DMS153 (cell line): ENCODE results near the gene EFNB1.

ENCODE experiments used
- DNase-seq: peaks from one replicate; lab custom pipeline; 2025; lab: John Stamatoyannopoulos, UW

Gene EFNB1

DNA sequence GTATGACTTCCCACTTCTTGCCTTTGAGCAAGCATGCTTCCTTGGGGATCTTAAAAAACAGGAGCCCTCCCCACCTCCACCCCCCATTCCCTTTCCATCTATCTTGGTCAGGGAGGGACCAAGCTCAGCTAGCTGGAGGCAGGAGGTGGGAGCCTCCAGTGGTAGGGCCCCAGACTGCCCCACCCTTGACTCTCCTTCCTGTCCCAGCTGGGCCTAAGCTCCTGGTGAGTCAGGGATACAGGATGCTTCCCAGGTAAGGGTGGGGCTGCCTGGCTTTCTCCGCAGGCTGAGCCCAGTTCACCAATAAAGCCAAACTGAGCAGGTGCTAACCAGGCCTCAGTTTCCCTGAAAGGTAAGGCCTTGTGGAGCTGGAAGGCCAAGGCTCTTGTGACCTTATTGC is 15.2 kb downstream of the EFNB1 start:
- DNase-seq: no peak

DNA sequence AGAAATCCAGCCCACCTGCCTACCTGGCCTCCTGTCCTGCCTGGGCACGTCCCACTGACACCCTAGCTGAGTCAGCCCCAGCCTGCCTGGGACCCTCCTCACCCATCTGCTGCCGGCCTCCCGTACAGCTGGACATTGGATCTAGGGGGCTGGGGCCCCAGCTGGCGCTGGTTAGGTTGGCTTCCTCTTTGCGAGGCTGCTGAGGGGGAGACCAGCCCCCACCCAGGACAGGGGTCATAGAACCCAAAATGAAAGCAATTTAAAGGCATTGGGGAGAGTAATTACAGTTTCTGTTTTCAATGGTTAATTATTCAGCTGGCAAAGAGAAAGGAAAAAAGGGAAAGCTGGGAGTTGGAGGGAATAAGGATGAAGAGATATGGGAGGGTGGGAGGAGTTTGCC is 15.8 kb downstream of the EFNB1 start:
- no peak for DNase-seq

DNA sequence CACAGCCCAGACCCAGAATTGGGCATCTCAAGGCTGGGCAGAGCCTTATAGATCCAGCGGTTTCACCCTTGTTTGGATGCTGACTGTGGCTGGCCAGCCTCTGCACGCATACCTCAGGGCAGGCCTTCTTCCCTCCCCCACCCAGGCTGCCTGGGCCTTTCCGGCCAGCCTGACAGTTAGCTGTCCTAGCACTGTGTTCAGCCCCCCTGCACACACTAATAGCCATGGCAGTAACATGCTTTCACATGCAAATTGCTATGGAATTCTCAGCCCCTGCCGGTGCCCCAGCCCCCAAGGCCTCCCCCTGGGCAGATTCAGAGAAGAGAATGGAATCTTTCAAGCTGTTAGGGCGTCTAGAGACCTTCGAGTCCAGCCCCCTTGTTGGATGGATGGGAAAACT is 17.7 kb downstream of the EFNB1 start:
- no peak for DNase-seq

DNA sequence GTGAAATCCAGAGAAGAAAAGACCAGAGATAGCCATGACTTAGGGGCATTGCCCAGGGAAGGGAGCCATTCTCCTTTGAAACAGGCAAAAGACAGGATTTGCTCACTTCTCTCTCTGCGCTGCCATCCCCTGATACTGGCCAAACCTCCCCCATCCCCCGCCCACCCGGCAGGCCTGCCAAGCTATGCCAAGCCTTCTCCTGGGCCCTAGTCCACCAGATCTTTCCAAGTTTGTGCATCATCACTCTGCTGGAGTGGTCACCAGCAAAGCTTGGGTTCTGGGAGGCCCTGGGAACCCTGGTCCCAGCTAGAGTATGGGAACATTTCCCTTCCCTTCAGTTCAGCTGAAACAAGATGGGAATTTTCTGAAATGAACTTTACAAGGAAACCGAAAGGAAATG is 18.4 kb downstream of the EFNB1 start:
- DNase-seq: no peak

DNA sequence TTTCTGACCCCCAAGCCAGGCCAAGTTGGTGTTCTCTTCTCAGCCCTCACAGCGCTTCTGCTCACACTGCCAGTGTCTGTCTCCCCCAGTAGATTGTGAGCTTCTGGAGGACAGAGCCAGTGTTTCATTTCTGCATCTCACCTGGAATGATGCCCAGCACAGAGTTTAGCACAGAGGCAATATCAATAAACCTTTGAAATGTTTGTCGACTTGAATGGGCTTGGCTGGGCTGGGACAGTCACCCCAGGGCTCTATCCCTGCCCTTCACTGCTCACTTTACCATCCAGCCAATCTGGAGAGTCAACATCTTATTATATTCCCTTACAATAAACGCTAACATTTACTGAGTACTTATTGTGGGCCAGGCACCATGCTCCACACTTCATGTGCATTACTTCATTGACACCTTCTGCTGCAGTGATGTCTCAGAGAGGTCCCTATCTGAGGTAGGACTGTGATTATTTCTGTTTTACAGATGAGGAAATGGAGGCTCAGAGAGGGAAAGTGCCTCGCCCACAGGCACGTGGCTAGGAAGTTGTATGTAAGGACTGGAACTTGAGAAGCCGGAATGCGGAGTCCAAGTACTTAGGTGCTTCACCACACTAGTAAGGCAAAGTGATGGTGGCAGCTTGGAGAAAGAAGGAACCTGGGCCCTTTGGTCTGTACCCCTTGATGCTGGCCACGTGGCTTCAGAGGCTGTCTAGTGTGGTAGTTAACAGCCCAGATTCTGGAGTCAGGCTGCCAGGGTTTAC is 19.5 kb downstream of the EFNB1 start:
- no peak for DNase-seq

DNA sequence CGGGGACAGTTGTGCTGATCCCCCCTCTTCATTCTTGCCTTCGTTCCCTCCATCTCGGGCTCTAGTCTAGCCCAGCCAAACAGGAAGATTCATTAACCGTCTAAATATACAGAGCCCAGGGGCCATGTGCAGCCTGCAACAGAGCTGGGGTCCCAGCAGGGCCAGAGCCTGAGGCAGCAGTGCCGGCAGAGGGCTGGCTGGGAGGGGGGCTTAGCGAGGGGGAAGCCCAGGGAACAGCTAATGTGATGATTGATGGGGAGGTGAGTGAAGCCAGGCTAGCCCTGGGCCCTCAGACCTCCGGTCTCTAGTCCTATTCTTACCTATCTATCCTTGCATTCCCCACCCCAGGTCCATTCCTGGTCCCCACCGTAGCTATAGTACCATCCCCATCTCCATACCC is 22.3 kb downstream of the EFNB1 start:
- no peak for DNase-seq

DNA sequence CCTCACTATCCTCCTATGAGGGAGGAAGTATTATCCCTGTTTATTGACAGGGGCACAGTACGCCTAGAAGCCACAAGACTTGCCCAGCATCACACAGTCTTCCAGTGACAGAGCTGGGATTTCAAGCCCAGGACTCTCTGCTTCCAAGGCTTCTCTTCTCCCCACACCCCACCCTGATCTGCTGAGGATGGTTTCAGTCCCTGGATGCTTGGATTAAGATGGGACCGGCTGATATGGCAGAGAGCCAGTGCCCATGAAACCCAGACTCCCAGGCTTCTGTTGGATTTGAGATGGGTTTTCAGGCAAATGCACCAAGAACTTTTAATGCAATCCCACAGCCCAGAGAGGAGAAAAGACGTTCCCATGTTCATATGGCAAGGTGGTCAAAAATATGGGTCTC is 23.2 kb downstream of the EFNB1 start:
- no peak for DNase-seq

DNA sequence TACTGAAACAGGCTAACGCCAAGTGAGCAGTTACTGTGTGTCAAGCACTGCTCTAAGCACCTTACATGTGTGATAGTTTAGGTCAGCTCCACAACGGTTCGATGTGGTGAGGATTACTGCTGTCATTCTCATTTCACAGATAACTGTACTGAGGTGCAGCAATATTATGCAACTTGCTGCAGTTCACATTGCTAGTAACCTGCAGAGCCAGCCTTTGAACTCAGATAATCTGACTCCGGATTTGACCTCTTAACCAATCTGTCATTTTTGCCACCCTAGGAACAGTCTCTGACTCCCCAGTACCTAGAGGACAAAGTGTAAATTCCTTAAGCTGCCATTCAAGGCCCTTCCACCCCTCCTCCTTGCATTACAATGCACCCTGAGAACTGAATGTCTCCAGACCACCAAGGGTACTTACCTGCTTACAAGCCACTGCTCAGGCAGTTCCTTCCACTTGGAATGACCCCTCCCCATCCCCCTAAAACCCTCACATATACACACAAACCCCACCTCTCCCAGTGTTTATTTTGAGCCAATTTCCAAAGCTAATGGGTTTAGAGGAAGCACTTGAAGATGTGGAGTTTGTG is 24.9 kb downstream of the EFNB1 start:
- DNase-seq: no peak

DNA sequence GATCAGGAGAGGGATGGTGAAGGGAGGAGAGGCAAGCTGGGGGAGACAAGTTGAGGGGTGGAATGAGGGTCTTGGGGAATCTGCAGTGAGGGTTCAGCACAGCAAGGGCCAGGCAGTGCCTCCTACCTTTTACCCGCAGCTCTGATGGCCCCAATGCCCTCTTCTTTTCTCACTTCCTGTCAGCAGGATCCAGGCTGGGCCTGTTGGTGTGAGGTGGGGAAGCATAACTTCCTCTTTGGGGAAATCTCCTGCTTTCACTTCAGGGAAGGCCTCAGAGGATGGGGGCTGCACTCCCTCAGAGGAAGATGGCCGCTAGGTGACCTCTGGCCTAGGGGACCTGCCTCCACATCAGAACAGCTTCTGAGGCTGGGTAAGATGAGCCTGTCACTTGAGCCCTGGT is 36.5 kb downstream of the EFNB1 start:
- no peak for DNase-seq

DNA sequence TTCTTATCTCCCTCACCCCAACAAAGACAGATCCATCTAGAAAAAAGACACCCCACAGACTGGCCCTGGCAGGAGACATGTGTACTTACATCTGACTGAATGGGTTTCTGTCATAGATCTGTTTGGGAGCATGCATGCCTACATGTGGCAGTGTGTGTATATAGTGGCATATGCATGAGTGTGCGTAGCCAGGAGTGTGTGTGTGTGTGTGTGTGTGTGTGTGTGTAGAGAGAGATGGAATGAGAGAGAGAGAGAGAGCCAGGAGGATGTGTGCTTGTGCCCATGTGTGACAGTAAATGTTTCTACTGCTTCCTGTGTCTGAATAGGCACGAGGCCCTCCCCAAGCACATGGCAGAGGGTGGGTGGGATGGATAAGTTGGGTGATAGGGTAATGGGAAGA is 37.1 kb downstream of the EFNB1 start:
- DNase-seq: no peak

DNA sequence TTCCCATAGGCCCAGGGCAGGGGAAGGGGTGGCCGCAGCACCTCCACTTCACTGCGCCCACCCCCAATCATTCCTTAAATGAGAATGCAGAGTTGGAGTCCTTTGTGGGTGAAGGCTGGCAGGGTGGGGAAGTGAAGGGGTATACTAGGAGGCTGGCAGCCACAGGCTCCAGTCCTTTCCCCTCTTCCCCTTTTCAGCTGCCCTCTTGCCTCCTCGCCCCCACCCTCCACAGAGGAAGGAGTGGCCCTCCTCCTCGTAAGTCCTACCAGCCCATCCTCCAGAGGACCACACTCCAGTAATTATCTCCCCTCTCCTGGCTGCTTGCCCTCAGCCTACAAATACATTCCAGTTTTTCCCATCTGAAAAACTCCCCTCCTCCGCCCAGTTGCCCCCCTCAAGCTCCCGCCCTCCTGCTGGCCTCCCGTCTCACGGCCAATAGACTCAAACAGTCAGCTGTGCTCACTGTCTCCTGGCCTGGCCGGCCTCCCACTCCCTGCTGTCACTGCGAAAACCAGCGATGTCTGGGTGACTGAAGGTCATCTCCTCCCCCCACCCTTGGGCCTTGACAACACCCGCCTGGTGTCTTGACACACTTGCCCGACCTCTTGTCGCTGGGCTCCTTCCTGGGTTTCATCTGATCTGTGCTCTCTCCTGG is 38.8 kb downstream of the EFNB1 start:
- no peak for DNase-seq

DNA sequence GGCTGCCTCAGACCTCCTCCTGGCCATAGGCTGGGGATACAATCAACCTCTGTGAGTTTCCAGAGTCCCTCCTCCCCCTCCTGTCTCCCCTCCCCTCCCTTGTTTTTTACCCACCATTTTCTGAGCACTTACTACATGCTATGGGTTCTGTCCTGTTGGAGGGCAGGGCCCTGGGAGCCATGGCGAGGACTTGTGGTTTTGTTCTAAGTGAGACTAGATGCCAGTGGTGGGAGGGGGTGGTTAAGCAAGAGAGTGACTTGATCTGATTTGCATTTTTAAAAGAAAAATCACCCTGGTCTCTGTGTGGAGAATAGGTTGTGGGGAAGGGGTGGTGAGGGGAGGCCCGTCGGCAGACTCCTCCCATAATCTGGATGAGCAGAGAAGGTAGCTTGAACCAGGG is 39.5 kb downstream of the EFNB1 start:
- DNase-seq: no peak

DNA sequence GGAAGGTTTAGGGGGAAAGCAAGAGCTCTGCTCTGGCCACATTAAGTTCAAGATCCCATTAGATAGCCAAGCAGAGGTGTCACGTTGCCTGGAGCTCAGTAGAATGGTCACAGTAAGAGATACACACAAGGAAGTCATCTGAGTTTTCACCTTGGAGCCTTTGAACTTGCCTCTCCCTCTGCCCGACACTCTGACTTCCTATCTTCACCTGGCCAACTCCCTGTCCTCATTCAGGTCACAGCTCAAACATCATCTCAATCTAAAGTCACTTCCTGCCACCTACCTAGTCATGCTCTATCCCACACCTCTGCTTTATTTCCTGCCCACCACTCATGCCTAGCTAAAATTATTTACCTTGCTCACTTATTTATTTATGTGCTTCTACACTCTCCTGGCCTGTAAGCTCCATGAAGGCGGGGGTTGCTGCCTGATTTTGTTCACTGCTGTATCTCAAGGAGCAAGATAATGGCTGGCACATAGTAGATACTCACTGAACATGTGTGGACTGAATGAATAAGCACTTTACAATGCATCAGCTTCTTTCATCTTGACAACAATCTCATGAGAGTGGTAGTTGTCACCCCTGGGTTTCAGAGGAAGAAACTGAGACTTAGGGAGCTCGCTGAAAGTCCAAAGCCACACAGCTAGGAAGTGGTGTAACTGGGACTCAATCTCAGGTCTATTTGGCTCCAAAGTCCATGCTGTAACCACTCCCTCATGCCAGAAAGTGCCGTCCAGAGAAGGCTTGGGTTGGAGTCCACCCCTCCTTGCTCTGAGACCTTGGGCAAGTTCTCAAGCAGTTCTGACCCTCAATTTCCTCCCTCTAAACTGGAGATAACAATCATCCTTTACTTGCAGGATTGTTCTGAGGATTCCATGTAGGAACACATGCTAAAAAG is 40.3 kb downstream of the EFNB1 start:
- no peak for DNase-seq

DNA sequence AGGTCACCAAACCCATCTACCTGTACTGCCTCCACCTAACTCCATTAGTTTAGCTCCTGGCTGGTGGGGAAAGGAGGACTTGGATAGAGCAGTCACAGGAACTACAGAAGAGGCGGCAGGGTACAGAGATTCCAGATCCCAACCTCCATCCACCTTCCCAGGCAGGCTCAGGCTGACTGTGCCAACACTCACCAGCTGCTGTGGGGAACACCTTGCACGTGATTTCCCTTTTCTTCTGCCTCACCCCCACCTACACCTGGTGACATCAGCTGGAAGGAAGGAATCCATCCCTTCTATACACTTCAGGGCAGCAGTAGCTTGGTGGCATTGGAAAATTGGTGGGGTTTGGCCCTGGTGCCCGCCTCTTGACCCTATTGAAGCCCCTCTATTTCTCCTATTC is 41.5 kb downstream of the EFNB1 start:
- DNase-seq: no peak

DNA sequence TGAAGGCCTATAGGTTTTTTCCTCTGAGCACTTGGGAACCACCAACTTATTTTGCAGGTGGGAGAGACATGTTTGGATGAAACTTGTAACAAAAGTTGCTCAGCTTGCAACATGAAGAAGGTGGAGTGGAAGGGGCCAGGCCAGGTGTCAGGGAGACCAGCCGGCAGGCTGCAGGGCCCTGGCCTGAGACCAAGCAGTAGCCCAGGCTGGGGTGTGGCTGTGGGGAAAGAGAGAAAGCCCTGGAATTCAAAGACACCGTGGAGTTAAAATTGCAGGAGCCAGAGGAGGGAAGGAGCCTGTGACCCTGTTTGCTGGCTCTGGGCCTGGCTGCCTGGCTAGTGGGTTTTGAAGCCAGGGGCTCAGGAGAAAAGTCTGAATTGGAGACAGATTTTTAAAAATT is 43.4 kb downstream of the EFNB1 start:
- no peak for DNase-seq

DNA sequence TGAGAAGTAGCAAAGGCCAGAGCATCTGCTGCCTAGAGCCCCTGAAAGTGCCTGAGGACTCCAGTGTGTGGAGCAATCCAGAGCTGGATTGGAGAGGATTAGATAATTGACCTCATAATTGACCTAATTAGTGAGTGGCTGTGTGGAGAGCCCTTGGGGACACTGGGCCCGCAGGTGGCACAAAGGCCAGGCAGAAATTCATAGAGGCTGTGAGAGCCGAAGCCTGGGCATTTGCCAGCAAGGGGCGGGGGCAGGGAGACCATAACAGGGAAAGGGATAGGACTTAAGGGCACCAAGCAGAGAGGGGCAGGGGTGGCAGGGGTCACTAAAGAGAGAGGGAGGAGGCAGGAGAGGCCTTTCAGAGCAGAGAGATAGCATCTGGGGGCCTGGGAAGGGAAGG is 45.3 kb downstream of the EFNB1 start:
- no peak for DNase-seq

DNA sequence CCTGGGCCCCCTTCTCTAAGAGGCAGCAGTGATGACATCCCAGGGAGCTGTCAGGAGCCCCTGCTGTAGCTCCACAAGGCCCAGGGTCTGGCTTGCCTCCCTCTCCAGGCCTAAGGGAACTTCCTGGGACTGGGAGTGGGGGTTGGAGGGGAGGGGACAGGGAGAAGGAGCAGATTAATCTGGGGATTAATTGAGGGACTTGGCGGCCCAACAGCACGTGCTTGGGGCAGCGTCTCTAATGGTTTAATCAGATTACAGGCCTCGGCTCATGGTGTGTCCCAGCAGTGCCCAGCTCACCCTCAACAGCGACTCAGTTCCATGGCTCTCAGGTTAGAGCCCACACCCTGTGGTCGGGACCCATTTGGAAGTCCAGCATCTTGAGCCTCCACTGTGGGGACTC is 47.9 kb downstream of the EFNB1 start:
- no peak for DNase-seq

DNA sequence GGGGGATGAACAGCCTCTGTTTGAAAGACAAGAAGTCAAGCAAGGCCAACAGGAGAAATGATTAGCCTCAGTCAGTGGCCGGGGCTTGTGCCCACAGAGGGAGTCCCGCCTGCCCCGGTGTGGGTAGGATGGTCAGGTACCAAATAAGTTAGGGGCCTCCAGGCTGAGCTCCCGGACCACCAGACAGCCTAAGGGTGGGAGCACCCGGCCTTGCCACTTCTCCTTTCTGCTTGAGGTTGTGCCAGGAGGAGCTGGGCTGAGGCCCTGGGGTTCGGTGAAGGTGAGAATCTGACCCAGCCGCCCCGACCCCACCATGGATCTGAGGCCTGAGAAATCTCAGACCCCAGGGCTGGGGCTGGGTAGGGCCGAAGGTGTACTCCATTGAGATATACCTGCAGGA is 48.8 kb downstream of the EFNB1 start:
- no peak for DNase-seq

DNA sequence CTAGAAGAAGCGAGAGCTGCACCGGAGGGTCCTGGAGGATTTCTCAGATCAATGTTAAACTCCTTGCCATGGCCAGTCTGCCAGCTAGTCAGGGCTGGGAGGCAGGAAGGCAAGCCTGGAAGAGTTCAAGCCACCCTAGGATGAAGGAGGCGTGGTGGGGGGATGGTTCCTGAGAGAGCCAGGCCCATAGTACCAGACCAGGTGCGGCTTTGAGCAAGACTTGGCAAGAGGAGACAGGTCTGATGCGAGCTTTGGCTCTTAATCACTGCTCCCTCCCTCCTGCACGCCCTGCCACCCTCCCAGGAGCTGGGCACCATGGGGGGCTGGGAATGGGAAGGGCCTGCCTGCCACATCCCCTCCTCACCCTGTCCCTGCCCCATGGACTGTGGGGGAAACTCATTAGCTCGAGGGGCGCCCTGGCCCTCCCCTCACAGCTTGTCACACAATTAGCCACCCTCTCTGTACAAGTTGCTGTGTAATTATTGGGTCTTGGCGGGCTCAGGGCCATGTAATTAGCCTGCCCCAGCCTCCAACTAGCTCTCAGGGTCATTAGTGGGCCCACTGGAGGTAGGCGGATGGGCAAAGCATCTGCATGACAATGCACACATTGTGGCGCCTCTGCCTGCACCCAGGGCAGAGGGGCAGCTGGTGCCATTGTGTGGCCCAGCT is 50.3 kb downstream of the EFNB1 start:
- no peak for DNase-seq

DNA sequence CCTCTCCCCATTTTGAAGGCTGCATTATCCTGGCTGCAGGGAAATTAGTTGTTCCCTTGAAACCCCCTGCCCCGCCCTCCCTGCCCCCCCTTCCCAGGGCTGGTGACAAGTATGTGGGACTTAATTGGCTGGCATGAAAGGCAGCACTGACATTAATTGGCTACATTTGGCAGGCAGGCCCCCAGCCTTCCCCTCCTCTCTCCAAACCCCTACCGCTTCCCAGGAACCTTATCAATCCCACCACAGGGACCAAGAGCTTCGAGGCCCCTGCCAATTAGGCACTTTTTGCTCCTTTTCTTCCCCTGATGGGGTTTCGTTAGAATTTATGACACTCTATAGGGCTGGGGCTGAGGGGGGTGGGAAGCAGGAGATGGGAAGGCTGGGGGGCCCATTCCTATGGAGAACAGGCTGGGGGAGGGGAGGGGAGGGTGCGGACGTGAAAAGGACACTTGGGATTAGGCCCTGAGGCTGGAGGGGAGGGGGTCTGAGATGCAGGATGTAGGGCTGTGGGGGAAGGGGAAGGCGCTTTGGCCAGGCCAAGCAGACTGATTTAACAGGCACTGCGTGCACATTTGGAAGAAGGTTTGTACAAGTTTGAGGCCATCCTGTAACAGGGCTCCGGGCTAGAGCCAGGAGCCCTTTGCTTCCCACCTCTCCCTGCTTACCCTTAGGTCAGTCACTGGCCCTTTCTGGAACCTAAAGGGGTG is 52.2 kb downstream of the EFNB1 start:
- DNase-seq: no peak

DNA sequence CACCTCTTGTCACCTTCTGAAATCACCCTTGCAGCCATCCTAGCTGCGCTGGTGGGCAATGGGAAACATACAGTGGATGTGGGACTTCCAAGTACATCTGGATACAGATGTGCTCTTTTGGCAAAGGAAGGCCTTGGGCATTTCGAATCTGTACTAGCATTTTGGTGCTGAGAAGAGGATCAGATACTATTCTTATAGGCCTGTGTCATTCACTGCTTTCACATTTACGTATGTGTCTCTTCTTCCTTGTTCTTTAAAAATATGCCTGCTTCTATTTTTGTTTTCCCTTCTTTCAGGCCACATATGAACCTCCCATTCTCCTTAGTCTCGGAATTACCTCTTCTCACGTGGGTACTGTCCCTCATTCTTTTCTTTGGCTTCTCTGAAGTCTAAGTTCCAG is 53.1 kb downstream of the EFNB1 start:
- no peak for DNase-seq
